Stimulated activated CD4-positive, alpha-beta T cell treated with anti-CD3 and anti-CD28 coated beads, Interleukin-1b, Interleukin-23, amount 100 ng/mL, for 1 hour (primary cell): ENCODE measurements around the gene ZNF383.
"Not testable (repeated sequence)": the region's sequence is repeated elsewhere in the genome, so short reads cannot be mapped to it uniquely, and the experiment has no call there.

Experiments used
- DNase-seq, 2 donors: peaks; one replicate each; pipeline ENCODE4 v3.0.0-alpha.2; 2020; ENCODE audit warnings: low read depth in 2 of 2

ZNF383 gene

DNA sequence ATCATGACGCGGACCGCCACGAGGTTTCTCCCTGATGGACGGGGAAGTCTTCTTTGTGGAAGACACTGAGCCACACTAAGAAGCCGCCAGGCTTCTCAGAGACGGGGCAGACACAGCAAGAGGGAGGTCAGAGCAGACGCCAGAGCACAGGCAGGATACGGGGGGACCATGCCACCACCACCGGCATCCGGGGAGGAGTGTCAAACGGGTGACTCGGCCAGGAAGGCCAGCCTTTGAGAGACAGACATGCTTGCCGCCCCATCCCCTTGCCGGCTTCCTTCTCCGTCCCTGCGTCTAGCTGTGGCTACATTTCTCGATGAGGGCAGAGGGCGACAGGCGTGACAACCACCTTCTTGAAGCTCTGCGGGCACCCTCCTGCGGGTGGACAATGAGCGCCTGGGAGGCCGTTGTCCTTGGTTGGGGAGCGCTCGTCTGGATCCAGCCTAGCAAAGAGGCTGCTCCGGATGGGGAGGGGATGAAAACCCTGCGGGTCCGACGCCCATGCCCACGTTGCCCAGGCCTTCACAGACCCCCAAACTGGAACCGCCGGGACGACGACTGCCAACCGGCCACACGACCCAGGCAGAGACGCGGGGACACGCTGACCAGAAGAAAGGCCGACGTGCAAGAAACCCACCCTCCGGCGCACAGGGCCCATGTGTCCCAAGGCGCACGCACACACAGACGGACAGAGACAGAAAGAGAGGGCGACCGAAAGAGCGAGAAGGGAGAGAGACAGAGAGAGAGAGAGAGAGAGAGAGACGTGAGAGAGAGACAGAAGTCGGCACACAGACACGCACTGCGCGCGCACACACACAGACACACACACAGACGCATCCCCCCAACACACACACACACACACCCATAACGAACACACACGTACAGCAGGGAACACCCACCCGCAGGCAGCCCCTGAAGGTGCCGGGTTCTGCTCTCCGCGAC lies 75.3 kb downstream of the ZNF383 start:
- DNase-seq: not testable (repeated sequence)

DNA sequence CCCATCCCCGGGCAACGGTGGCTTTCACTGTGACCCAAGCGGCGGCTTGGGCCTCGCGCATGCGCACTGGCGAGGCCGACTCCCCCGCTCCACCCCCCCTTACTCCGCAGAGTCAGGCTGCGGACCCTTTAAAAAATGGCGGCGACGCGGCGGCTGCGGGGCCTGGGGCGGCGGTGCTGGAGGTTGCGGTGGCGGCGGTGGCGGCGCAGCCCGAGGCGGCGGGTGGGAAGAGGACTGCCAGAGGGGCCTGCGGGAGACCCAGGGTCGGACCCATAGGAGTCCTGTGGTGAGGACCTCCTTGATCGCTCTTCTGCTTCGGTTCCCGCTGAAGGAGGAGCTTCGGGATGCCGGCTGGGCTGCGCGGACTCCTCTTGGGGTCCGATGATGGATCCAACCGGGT lies 76.2 kb downstream of the ZNF383 start:
- DNase-seq: not testable (repeated sequence)
